H9 (cell line): ENCODE results near the gene MT4. TPM values are rescaled to one million over a fixed set of nuclear protein-coding genes. Genes with fewer than 3 reads are reported as not detected.

Experiments
- DNase-seq: peaks from one replicate; pipeline ENCODE4 v3.0.0-alpha.2; 2017
- H2AFZ ChIP-seq: one replicate; pipeline ENCODE4 v1.6.1; 2013; ENCODE audit warnings: mild to moderate bottlenecking, low read length, control low read depth, moderate library complexity
- H2AK5ac ChIP-seq: 2 replicates; pipeline ENCODE4 v1.6.1; 2013; ENCODE audit warnings: low read length, control low read depth, mixed read lengths; ENCODE audit not compliant: insufficient read length
- H2BK120ac ChIP-seq: one replicate; pipeline ENCODE4 v1.6.1; 2013; ENCODE audit warnings: low read depth, mild to moderate bottlenecking, low read length, control low read depth, inconsistent platforms; ENCODE audit not compliant: poor library complexity, severe bottlenecking
- H2BK12ac ChIP-seq: 2 replicates; pipeline ENCODE4 v1.6.1; 2013; ENCODE audit warnings: low read length, control low read depth, mixed read lengths, low read depth; ENCODE audit not compliant: insufficient read length
- H2BK15ac ChIP-seq: 2 replicates; pipeline ENCODE4 v1.6.1; 2013; ENCODE audit warnings: low read depth, low read length, control low read depth
- H2BK20ac ChIP-seq: one replicate; pipeline ENCODE4 v1.6.1; 2013; ENCODE audit warnings: low read depth, mild to moderate bottlenecking, low read length, control low read depth, inconsistent platforms; ENCODE audit not compliant: poor library complexity, severe bottlenecking
- H2BK5ac ChIP-seq: 2 replicates; pipeline ENCODE4 v1.6.1; 2013; ENCODE audit warnings: low read length, control low read depth, mixed read lengths; ENCODE audit not compliant: insufficient read length
- H3K14ac ChIP-seq: 2 replicates; pipeline ENCODE4 v1.6.1; 2013; ENCODE audit warnings: low read length, control low read depth; ENCODE audit not compliant: insufficient read depth
- H3K18ac ChIP-seq: 2 replicates; pipeline ENCODE4 v1.6.1; 2013; ENCODE audit warnings: low read depth, mild to moderate bottlenecking, mixed read lengths, low read length, control low read depth; ENCODE audit not compliant: insufficient read length
- H3K23ac ChIP-seq: 2 replicates; pipeline ENCODE4 v1.6.1; 2013; ENCODE audit warnings: low read length, control low read depth, mixed read lengths, low read depth; ENCODE audit not compliant: insufficient read length
- H3K23me2 ChIP-seq: 2 replicates; pipeline ENCODE4 v1.6.1; 2013; ENCODE audit warnings: low read depth, mild to moderate bottlenecking, mixed read lengths, low read length, control low read depth; ENCODE audit not compliant: insufficient read length, poor library complexity, severe bottlenecking
- H3K27ac ChIP-seq: 2 replicates; pipeline ENCODE4 v1.5.1; 2013; ENCODE audit warnings: low read length, control low read depth, mixed read lengths, low read depth; ENCODE audit not compliant: insufficient read length
- H3K27me3 ChIP-seq: 2 replicates; pipeline ENCODE4 v1.6.1; 2013; ENCODE audit warnings: low read length, control low read depth, inconsistent platforms; ENCODE audit not compliant: insufficient read depth
- H3K4ac ChIP-seq: 2 replicates; pipeline ENCODE4 v1.6.1; 2013; ENCODE audit warnings: low read depth, mild to moderate bottlenecking, control low read depth, inconsistent platforms, low read length, moderate library complexity
- H3K4me1 ChIP-seq: 2 replicates; pipeline ENCODE4 v1.6.1; 2013; ENCODE audit warnings: low read length, control low read depth, inconsistent platforms; ENCODE audit not compliant: insufficient read depth
- H3K4me2 ChIP-seq: 2 replicates; pipeline ENCODE4 v1.6.1; 2013; ENCODE audit warnings: low read length, control low read depth, mixed read lengths; ENCODE audit not compliant: insufficient read length, insufficient read depth
- H3K56ac ChIP-seq: 2 replicates; pipeline ENCODE4 v1.6.1; 2013; ENCODE audit warnings: low read depth, mild to moderate bottlenecking, mixed read lengths, low read length, control low read depth; ENCODE audit not compliant: insufficient read length
- H3K79me1 ChIP-seq: 2 replicates; pipeline ENCODE4 v1.6.1; 2013; ENCODE audit warnings: low read depth, mild to moderate bottlenecking, moderate library complexity, low read length, control low read depth, inconsistent platforms; ENCODE audit not compliant: insufficient read depth, poor library complexity, severe bottlenecking
- H3K79me2 ChIP-seq: 2 replicates; pipeline ENCODE4 v1.6.1; 2013; ENCODE audit warnings: low read length, control low read depth, inconsistent platforms; ENCODE audit not compliant: insufficient read depth
- H3K9ac ChIP-seq: 2 replicates; pipeline ENCODE4 v1.6.1; 2013; ENCODE audit warnings: low read length, control low read depth, mixed read lengths; ENCODE audit not compliant: insufficient read length; ENCODE audit errors: extremely low read depth
- H3K9me3 ChIP-seq: one replicate; pipeline ENCODE4 v1.6.1; 2013; ENCODE audit warnings: low read depth, low read length, inconsistent platforms; ENCODE audit not compliant: control insufficient read depth
- H3T11ph ChIP-seq: one replicate; pipeline ENCODE4 v1.6.1; 2013; ENCODE audit warnings: mild to moderate bottlenecking, low read length, control low read depth, inconsistent platforms
- H4K20me1 ChIP-seq: one replicate; pipeline ENCODE4 v1.6.1; 2013; ENCODE audit not compliant: control insufficient read depth, insufficient read length, insufficient read depth
- H4K5ac ChIP-seq: 2 replicates; pipeline ENCODE4 v1.6.1; 2013; ENCODE audit warnings: low read depth, mild to moderate bottlenecking, mixed read lengths, low read length, control low read depth; ENCODE audit not compliant: insufficient read length
- H4K8ac ChIP-seq: replicated peaks from 2 replicates; pipeline ENCODE4 v1.6.1; 2013; ENCODE audit warnings: low read length, control low read depth, mixed read lengths, low read depth; ENCODE audit not compliant: insufficient read length
- H4K91ac ChIP-seq: 2 replicates; pipeline ENCODE4 v1.6.1; 2013; ENCODE audit warnings: low read depth, mild to moderate bottlenecking, moderate library complexity, mixed read lengths, low read length, control low read depth; ENCODE audit not compliant: insufficient read length
- H3K27ac Mint-ChIP-seq, 3 experiments: 2 replicates in 2 of 3; 3 replicates in 1 of 3; pipeline ENCODE4 v1.8.0; 2020 to 2021; ENCODE audit warnings: mixed read lengths in 3 of 3, mild to moderate bottlenecking in 1 of 3, moderate library complexity in 1 of 3
- H3K27me3 Mint-ChIP-seq: 2 replicates; pipeline ENCODE4 v1.8.0; 2021; ENCODE audit warnings: low read depth, mild to moderate bottlenecking, moderate library complexity, mixed read lengths
- H3K36me3 Mint-ChIP-seq, 3 experiments: 2 replicates in 2 of 3; 3 replicates in 1 of 3; pipeline ENCODE4 v1.8.0; 2020 to 2021; ENCODE audit warnings: low read depth in 3 of 3, mixed read lengths in 3 of 3; ENCODE audit not compliant: insufficient read depth in 1 of 3
- H3K4me1 Mint-ChIP-seq, 2 experiments: 2 replicates each; pipeline ENCODE4 v1.8.0; 2020; ENCODE audit warnings: mixed read lengths in 2 of 2
- H3K4me3 Mint-ChIP-seq, 2 experiments: 2 replicates in 1 of 2; 3 replicates in 1 of 2; pipeline ENCODE4 v1.8.0; 2020 to 2021; ENCODE audit warnings: mild to moderate bottlenecking in 2 of 2, mixed read lengths in 2 of 2, moderate library complexity in 1 of 2
- H3K9me3 Mint-ChIP-seq, 2 experiments: 2 replicates in 1 of 2; 3 replicates in 1 of 2; pipeline ENCODE4 v1.8.0; 2020; ENCODE audit warnings: mild to moderate bottlenecking in 2 of 2, mixed read lengths in 2 of 2, moderate library complexity in 1 of 2
- WGBS: extraction: QIAGEN DNeasy Blood & Tissue Kit; methylation state at CpG from one replicate; pipeline ENCODE4 v1.1.7; 2013; ENCODE audit warnings: missing lambda C conversion rate, low lambda C conversion rate, mixed read lengths; ENCODE audit not compliant: insufficient read length; ENCODE audit errors: extremely low coverage; 5-methylcytosine and 5-hydroxymethylcytosine counted together
- total RNA-seq: library from RNA; stranded (reverse); gene quantifications from 2 replicates; pipeline ENCODE4 v1.2.1, GENCODE V29; 2021
- TF ChIP-seq, protein P1 (sequence below): fragments of 200-600 bp; sonication (generic); conservative IDR thresholded peaks from 3 replicates; pipeline ENCODE4 v1.8.0; 2021; ENCODE audit warnings: antibody characterized with exemption, mild to moderate bottlenecking

MT4 gene
- total RNA-seq, 1 experiment from 2014 or later = not detected

- Mint-ChIP-seq H3K4me3 (no peak overlapping the region), H3K4me1 (peaks cover 0 to 3% of the 10 kb centered on the region in 2 experiments; a peak in 2 of 4 replicates), H3K36me3 (no peaks in the 10 kb centered on the region), H3K27ac (no peak overlapping the region), H3K27me3 (peaks cover 27% of the 10 kb centered on the region), H3K9me3 (no peaks in the 10 kb centered on the region)
- TF ChIP-seq, protein P1, sequence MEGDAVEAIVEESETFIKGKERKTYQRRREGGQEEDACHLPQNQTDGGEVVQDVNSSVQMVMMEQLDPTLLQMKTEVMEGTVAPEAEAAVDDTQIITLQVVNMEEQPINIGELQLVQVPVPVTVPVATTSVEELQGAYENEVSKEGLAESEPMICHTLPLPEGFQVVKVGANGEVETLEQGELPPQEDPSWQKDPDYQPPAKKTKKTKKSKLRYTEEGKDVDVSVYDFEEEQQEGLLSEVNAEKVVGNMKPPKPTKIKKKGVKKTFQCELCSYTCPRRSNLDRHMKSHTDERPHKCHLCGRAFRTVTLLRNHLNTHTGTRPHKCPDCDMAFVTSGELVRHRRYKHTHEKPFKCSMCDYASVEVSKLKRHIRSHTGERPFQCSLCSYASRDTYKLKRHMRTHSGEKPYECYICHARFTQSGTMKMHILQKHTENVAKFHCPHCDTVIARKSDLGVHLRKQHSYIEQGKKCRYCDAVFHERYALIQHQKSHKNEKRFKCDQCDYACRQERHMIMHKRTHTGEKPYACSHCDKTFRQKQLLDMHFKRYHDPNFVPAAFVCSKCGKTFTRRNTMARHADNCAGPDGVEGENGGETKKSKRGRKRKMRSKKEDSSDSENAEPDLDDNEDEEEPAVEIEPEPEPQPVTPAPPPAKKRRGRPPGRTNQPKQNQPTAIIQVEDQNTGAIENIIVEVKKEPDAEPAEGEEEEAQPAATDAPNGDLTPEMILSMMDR = no peak
- no peak overlapping the region for H3K18ac ChIP-seq
- H4K91ac ChIP-seq = no peak overlapping the region
- no peaks in the 10 kb centered on the region for H3K79me1 ChIP-seq
- no peak overlapping the region for H2BK15ac ChIP-seq
- H2BK5ac ChIP-seq = no peak overlapping the region
- H2BK20ac ChIP-seq = no peak overlapping the region
- H3K27ac ChIP-seq = no peak overlapping the region
- H3K4me2 ChIP-seq = no peak overlapping the region
- H4K5ac ChIP-seq = no peak overlapping the region
- no peaks in the 10 kb centered on the region for H3K79me2 ChIP-seq
- no peak overlapping the region for H2AK5ac ChIP-seq
- no peaks in the 10 kb centered on the region for H3K27me3 ChIP-seq
- no peaks in the 10 kb centered on the region for H3K4me1 ChIP-seq
- H3K56ac ChIP-seq = no peak overlapping the region
- H3K4ac ChIP-seq = no peak overlapping the region
- no peak overlapping the region for H2BK12ac ChIP-seq
- no CpG with 5 or more reads among the region's 1 CpG for WGBS
- no peak overlapping the region for H4K8ac ChIP-seq
- H2BK120ac ChIP-seq = no peak overlapping the region
- H2AFZ ChIP-seq = no peak overlapping the region
- H3K23me2 ChIP-seq = no peaks in the 10 kb centered on the region
- no peak for DNase-seq
- no peak overlapping the region for H3K9ac ChIP-seq
- no peak overlapping the region for H3T11ph ChIP-seq
- H4K20me1 ChIP-seq = no peaks in the 10 kb centered on the region
- no peaks in the 10 kb centered on the region for H3K9me3 ChIP-seq
- H3K23ac ChIP-seq = no peak overlapping the region
- no peak overlapping the region for H3K14ac ChIP-seq
These were observed 4.4 kb upstream of the MT4 start for GRCh38 chr16:56560447-56560846.
